Caco-2 (cell line): ENCODE data around the gene CHIT1. TPM values are rescaled to one million over a fixed set of nuclear protein-coding genes. Genes with fewer than 3 reads are reported as not detected.

Experiments
- BruUV-seq: library from RNA; stranded (reverse); fragments of 400-500 nt; replicated peaks from 2 replicates; lab custom pipeline; 2021; lab: Mats Ljungman, UMichigan
- CTCF ChIA-PET: fragments of 300-600 bp; sonication (Branson Sonifier 250); formaldehyde crosslinking; loops from one replicate; lab custom pipeline; 2022; ENCODE audit warnings: antibody characterized with exemption; lab: Charles Lee
- POLR2A ChIA-PET: fragments of 300-600 bp; sonication (Branson Sonifier 250); formaldehyde crosslinking; loops from one replicate; lab custom pipeline; 2022; ENCODE audit warnings: antibody characterized with exemption; lab: Charles Lee
- DNase-seq, 2 experiments: peaks; one replicate each; pipeline versions ENCODE4 v3.0.0 to v3.0.0-alpha.2; 2020 to 2022
- H3K27me3 ChIP-seq: replicated peaks from 2 replicates; pipeline ENCODE4 v1.6.0; 2011; ENCODE audit warnings: low read length; ENCODE audit not compliant: control insufficient read depth, insufficient read depth
- H3K36me3 ChIP-seq: 2 replicates; pipeline ENCODE4 v1.5.1; 2011; ENCODE audit warnings: low read length; ENCODE audit not compliant: control insufficient read depth, insufficient read depth
- H3K4me1 ChIP-seq: fragments of 250-450 bp; sonication (Bioruptor Pico); 2 replicates; pipeline ENCODE4 v1.5.1; 2020; ENCODE audit warnings: mild to moderate bottlenecking
- H3K4me3 ChIP-seq: 2 replicates; pipeline ENCODE4 v1.5.1; 2011; ENCODE audit warnings: low read depth, mild to moderate bottlenecking, control low read depth, low read length
- H3K9me3 ChIP-seq: fragments of 250-450 bp; sonication (Bioruptor Pico); 2 replicates; pipeline ENCODE4 v1.5.1; 2020; ENCODE audit warnings: mild to moderate bottlenecking, moderate library complexity
- H3K27ac Mint-ChIP-seq: one replicate; pipeline ENCODE4 v1.8.0; 2022; ENCODE audit warnings: mixed read lengths; ENCODE audit not compliant: unreplicated experiment
- H3K27me3 Mint-ChIP-seq: one replicate; pipeline ENCODE4 v1.8.0; 2022; ENCODE audit warnings: mixed read lengths; ENCODE audit not compliant: insufficient read depth, unreplicated experiment
- H3K36me3 Mint-ChIP-seq: one replicate; pipeline ENCODE4 v1.8.0; 2022; ENCODE audit warnings: mild to moderate bottlenecking, mixed read lengths; ENCODE audit not compliant: insufficient read depth, unreplicated experiment
- H3K4me1 Mint-ChIP-seq: one replicate; pipeline ENCODE4 v1.8.0; 2022; ENCODE audit warnings: low read depth, mixed read lengths; ENCODE audit not compliant: unreplicated experiment
- H3K4me3 Mint-ChIP-seq: one replicate; pipeline ENCODE4 v1.8.0; 2022; ENCODE audit warnings: mild to moderate bottlenecking, moderate library complexity, mixed read lengths; ENCODE audit not compliant: unreplicated experiment
- H3K9me3 Mint-ChIP-seq: one replicate; pipeline ENCODE4 v1.8.0; 2022; ENCODE audit warnings: mixed read lengths; ENCODE audit not compliant: unreplicated experiment
- CTCF ChIP-seq, 2 experiments: fragments of 200-600 bp in 1 of 2; IDR thresholded peaks; 1 replicate in 1 of 2; 2 replicates in 1 of 2; pipeline versions ENCODE4 v1.5.1 to v1.8.0; 2011 to 2022; ENCODE audit warnings: antibody characterized with exemption in 1 of 2, control low read depth in 1 of 2, inconsistent platforms in 1 of 2, low read depth in 1 of 2, low read length in 1 of 2, mild to moderate bottlenecking in 1 of 2, moderate library complexity in 1 of 2; ENCODE audit not compliant: insufficient read depth in 1 of 2, severe bottlenecking in 1 of 2, unreplicated experiment in 1 of 2
- intact Hi-C: fragments of 100-400 bp; cut with micrococcal nuclease; formaldehyde crosslinking; loops from one replicate; pipeline ENCODE4 v1.10.0; 2022; ENCODE audit not compliant: unreplicated experiment
- total RNA-seq: library from RNA; stranded (reverse); gene quantifications from 2 replicates; pipeline ENCODE4 v1.2.3, GENCODE V29; 2022

CHIT1 gene
- total RNA-seq, 1 experiment from 2014 or later: not detected

GRCh38 chr1:203278082-203278884 lies 48.8 kb upstream of the CHIT1 start:
- BruUV-seq: no TSS peak
- Histone ChIP-seq H3K36me3 (no peaks in the 10 kb centered on the region), H3K9me3 (no peaks in the 10 kb centered on the region), H3K27me3 (no peaks in the 10 kb centered on the region), H3K4me1 (peaks cover 22% of the 10 kb centered on the region), H3K4me3 (no peak overlapping the region)
- no peaks in the 10 kb centered on the region for H3K27me3 Mint-ChIP-seq
- DNase-seq: no peak
- no peaks in the 10 kb centered on the region for H3K36me3 Mint-ChIP-seq
- peaks cover 26% of the 10 kb centered on the region for H3K4me1 Mint-ChIP-seq
- no peak for TF ChIP-seq CTCF (IDR thresholded peaks at IDR 0.05; ENCODE audit: insufficient read depth in 1 of 2, low read depth in 1 of 2, low read length in 1 of 2, severe bottlenecking in 1 of 2, unreplicated experiment in 1 of 2)
- ChIA-PET CTCF (interaction anchor here (1.3 to 1.4 kb wide), 2 partner anchors 11 kb away, joined by 3 read pairs; no protein-coding TSS in a partner anchor), POLR2A (interaction anchor here (1.4 kb wide), 1 partner anchor 12 kb away, joined by 12 read pairs; no protein-coding TSS in a partner anchor)
- H3K4me3 Mint-ChIP-seq: no peak overlapping the region
- H3K9me3 Mint-ChIP-seq: no peaks in the 10 kb centered on the region
- intact Hi-C loops: loop anchor here (1.0 kb wide), 1 partner anchor 27 kb away; the partner anchor contains the start of gene BTG2
- no peak overlapping the region for H3K27ac Mint-ChIP-seq

- H3K9me3 ChIP-seq: no peaks in the 10 kb centered on the region
- H3K27me3 Mint-ChIP-seq: no peaks in the 10 kb centered on the region
- ChIA-PET POLR2A (interaction anchor here (0.8 kb wide), 1 partner anchor 28 kb away, joined by 3 read pairs; the partner anchor contains the start of gene BTG2), CTCF (interaction anchor here (1.4 to 2.4 kb wide), 2 partner anchors 10 to 50 kb away, joined by 3 to 10 read pairs; no protein-coding TSS in a partner anchor)
- H3K4me3 Mint-ChIP-seq: no peak overlapping the region
- intact Hi-C loops: no loop called here
- H3K36me3 ChIP-seq: no peaks in the 10 kb centered on the region
- H3K36me3 Mint-ChIP-seq: no peaks in the 10 kb centered on the region
- no peaks in the 10 kb centered on the region for H3K27me3 ChIP-seq
- BruUV-seq: no TSS peak
- H3K4me1 Mint-ChIP-seq: peaks cover 13% of the 10 kb centered on the region
- no peak for DNase-seq
- H3K9me3 Mint-ChIP-seq: no peaks in the 10 kb centered on the region
- H3K4me3 ChIP-seq: no peak overlapping the region
- no peak overlapping the region for H3K27ac Mint-ChIP-seq
- no peak for TF ChIP-seq CTCF (IDR thresholded peaks at IDR 0.05; ENCODE audit: insufficient read depth in 1 of 2, low read depth in 1 of 2, low read length in 1 of 2, severe bottlenecking in 1 of 2, unreplicated experiment in 1 of 2)
- peaks cover 15% of the 10 kb centered on the region for H3K4me1 ChIP-seq
These were observed 47.6 kb upstream of the CHIT1 start for GRCh38 chr1:203276916-203277545.

- Histone ChIP-seq H3K27me3 (no peaks in the 10 kb centered on the region), H3K4me3 (no peak overlapping the region), H3K36me3 (no peaks in the 10 kb centered on the region), H3K4me1 (peaks cover 12% of the 10 kb centered on the region), H3K9me3 (no peaks in the 10 kb centered on the region)
- ChIA-PET POLR2A (interaction anchor here (0.6 kb wide), 1 partner anchor 14 kb away, joined by 3 read pairs; no protein-coding TSS in a partner anchor), CTCF (interaction anchor here (2.4 kb wide), 1 partner anchor 51 kb away, joined by 10 read pairs; no protein-coding TSS in a partner anchor)
- BruUV-seq: no TSS peak
- no peak for TF ChIP-seq CTCF (IDR thresholded peaks at IDR 0.05; ENCODE audit: insufficient read depth in 1 of 2, low read depth in 1 of 2, low read length in 1 of 2, severe bottlenecking in 1 of 2, unreplicated experiment in 1 of 2)
- intact Hi-C loops: no loop called here
- no peaks in the 10 kb centered on the region for H3K27me3 Mint-ChIP-seq
- H3K27ac Mint-ChIP-seq: no peak overlapping the region
- H3K36me3 Mint-ChIP-seq: no peaks in the 10 kb centered on the region
- no peaks in the 10 kb centered on the region for H3K9me3 Mint-ChIP-seq
- H3K4me3 Mint-ChIP-seq: no peak overlapping the region
- no peak for DNase-seq
- peaks cover 12% of the 10 kb centered on the region for H3K4me1 Mint-ChIP-seq
These were observed 46.9 kb upstream of the CHIT1 start for GRCh38 chr1:203276408-203276807.
